Thymus (tissue), 11 donors: Measurements from ENCODE around the gene EBF4. TPM values are rescaled to one million over a fixed set of nuclear protein-coding genes. Genes with fewer than 3 reads are reported as not detected.
"Not testable (repeated sequence)": the region's sequence is repeated elsewhere in the genome, so short reads cannot be mapped to it uniquely, and the experiment has no call there.

Source experiments
- DNase-seq, 9 donors: peaks; one replicate each; pipeline ENCODE4 v3.0.0-alpha.2; 2013; ENCODE audit warnings: low spot score in 9 of 9, low read depth in 6 of 9, missing footprints in 1 of 9
- H3K27ac ChIP-seq, 2 donors: one replicate each; pipeline ENCODE4 v1.5.1; 2013; ENCODE audit warnings: control low read depth in 1 of 2, low read depth in 1 of 2, low read length in 1 of 2, mild to moderate bottlenecking in 1 of 2, moderate library complexity in 1 of 2
- H3K27me3 ChIP-seq, 2 donors: one replicate each; pipeline ENCODE4 v1.5.1; 2013; ENCODE audit warnings: low read length in 1 of 2; ENCODE audit not compliant: control insufficient read depth in 2 of 2, insufficient read depth in 1 of 2
- H3K36me3 ChIP-seq, 2 donors: one replicate each; pipeline ENCODE4 v1.5.1; 2013; ENCODE audit warnings: low read length in 1 of 2, mild to moderate bottlenecking in 1 of 2, moderate library complexity in 1 of 2; ENCODE audit not compliant: control insufficient read depth in 2 of 2, insufficient read depth in 2 of 2
- H3K4me1 ChIP-seq, 2 donors: one replicate each; pipeline ENCODE4 v1.5.1; 2013; ENCODE audit warnings: low read length in 2 of 2; ENCODE audit not compliant: control insufficient read depth in 2 of 2, insufficient read depth in 2 of 2
- H3K4me3 ChIP-seq, 2 donors: one replicate each; pipeline ENCODE4 v1.5.1; 2013; ENCODE audit warnings: low read length in 2 of 2, control low read depth in 1 of 2, mild to moderate bottlenecking in 1 of 2
- H3K9me3 ChIP-seq, 2 donors: one replicate each; pipeline ENCODE4 v1.5.1; 2013; ENCODE audit warnings: low read length in 1 of 2, mild to moderate bottlenecking in 1 of 2; ENCODE audit not compliant: control insufficient read depth in 2 of 2, insufficient read depth in 1 of 2
- WGBS: extraction: QIAGEN DNeasy Blood & Tissue Kit; methylation state at CpG from one replicate; pipeline ENCODE4 v1.1.7; 2013; 5-methylcytosine and 5-hydroxymethylcytosine counted together
- polyA plus RNA-seq: library from polyadenylated mRNA; stranded (reverse); fragments of 200-250 nt; gene quantifications from one replicate; pipeline ENCODE4 v1.2.3, GENCODE V29; 2013
- total RNA-seq: library from RNA; stranded (reverse); fragments of 120-200 nt; gene quantifications from one replicate; pipeline ENCODE4 v1.2.4, GENCODE V29; 2013
- donor health status: healthy.

Gene EBF4
- total and polyA plus RNA-seq, 2 donors, result 2.9 to 9.9 TPM

- no peaks in the 10 kb centered on the region for H3K36me3 ChIP-seq
- no peak for DNase-seq
- H3K9me3 ChIP-seq, result peaks cover 0 to 5% of the 10 kb centered on the region in 2 donors
- H3K27me3 ChIP-seq, result peaks cover 58 to 88% of the 10 kb centered on the region in 2 donors
- no peak overlapping the region for H3K27ac ChIP-seq
- H3K4me1 ChIP-seq, result peaks cover 0 to 8% of the 10 kb centered on the region in 2 donors
- 76% methylated on average over 22 of the region's 22 CpGs for WGBS
- H3K4me3 ChIP-seq, result no peak overlapping the region
These were observed 113.2 kb downstream of the EBF4 start for GRCh38 chr20:2805689-2806350.

- Histone ChIP-seq H3K9me3 (peaks cover 0 to 5% of the 10 kb centered on the region in 2 donors), H3K27me3 (peaks cover 54 to 83% of the 10 kb centered on the region in 2 donors), H3K27ac (no peak overlapping the region), H3K4me1 (peaks cover 0 to 3% of the 10 kb centered on the region in 2 donors), H3K4me3 (no peak overlapping the region), H3K36me3 (no peaks in the 10 kb centered on the region)
- DNase-seq, result no peak
- 85% methylated on average over 4 of the region's 4 CpGs for WGBS
These were observed 113.7 kb downstream of the EBF4 start for GRCh38 chr20:2806351-2806701.

- Histone ChIP-seq H3K4me1 (no peaks in the 10 kb centered on the region), H3K27me3 (peaks cover 50 to 79% of the 10 kb centered on the region in 2 donors), H3K27ac (no peak overlapping the region), H3K9me3 (no peaks in the 10 kb centered on the region), H3K4me3 (no peak overlapping the region), H3K36me3 (no peaks in the 10 kb centered on the region)
- no peak for DNase-seq
- 98% methylated on average over 4 of the region's 4 CpGs for WGBS
These were observed 114.4 kb downstream of the EBF4 start for GRCh38 chr20:2807019-2807418.

DNA sequence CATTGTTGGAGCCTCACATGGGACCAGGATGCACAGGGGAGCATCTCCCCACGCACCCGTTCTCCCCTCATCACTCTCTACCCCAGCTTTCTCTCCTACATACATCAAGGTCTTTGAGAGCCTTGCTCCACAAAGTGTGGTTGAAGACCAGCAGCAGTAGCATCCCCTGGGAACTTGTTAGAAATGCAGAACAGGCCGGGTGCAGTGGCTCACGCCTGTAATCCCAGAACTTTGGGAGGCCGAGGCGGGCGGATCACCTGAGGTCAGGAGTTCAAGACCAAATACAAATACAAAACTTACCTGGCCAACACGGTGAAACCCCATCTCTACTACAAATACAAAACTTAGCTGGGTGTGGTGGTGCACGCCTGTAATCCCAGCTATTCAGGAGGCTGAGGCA is 115.3 kb downstream of the EBF4 start:
- not testable (repeated sequence) for H3K4me3 ChIP-seq, H3K9me3 ChIP-seq, H3K27ac ChIP-seq, H3K36me3 ChIP-seq, DNase-seq, H3K4me1 ChIP-seq
- 90% methylated on average over 9 of the region's 9 CpGs for WGBS
- H3K27me3 ChIP-seq, result peaks cover 41 to 70% of the 10 kb centered on the region in 2 donors

- H3K9me3 ChIP-seq, result no peaks in the 10 kb centered on the region
- peaks cover 24 to 56% of the 10 kb centered on the region in 2 donors for H3K27me3 ChIP-seq
- no peak for DNase-seq
- H3K36me3 ChIP-seq, result no peaks in the 10 kb centered on the region
- H3K4me3 ChIP-seq, result no peak overlapping the region
- H3K27ac ChIP-seq, result no peak overlapping the region
- H3K4me1 ChIP-seq, result no peaks in the 10 kb centered on the region
- 97% methylated on average over 10 of the region's 10 CpGs for WGBS
These were observed 117.1 kb downstream of the EBF4 start for GRCh38 chr20:2809690-2810089.

Other genes starting within 250 kb of the EBF4 start
- gene SNRPB, start 222.0 kb upstream of the EBF4 start, total RNA-seq, result 311 TPM
- 149 TPM for gene SNRPB, start 222.0 kb upstream of the EBF4 start, polyA plus RNA-seq
- 5.2 TPM for gene ZNF343, start 183.9 kb upstream of the EBF4 start, total RNA-seq
- 5.4 TPM for gene ZNF343, start 183.9 kb upstream of the EBF4 start, polyA plus RNA-seq
- not detected for gene TMC2, start 156.2 kb upstream of the EBF4 start, total RNA-seq
- gene TMC2, start 156.2 kb upstream of the EBF4 start, polyA plus RNA-seq, result 0.05 TPM
- gene NOP56, start 40.1 kb upstream of the EBF4 start, total RNA-seq, result 236 TPM
- 152 TPM for gene NOP56, start 40.1 kb upstream of the EBF4 start, polyA plus RNA-seq
- gene IDH3B, start 28.6 kb upstream of the EBF4 start, total RNA-seq, result 121 TPM
- gene IDH3B, start 28.6 kb upstream of the EBF4 start, polyA plus RNA-seq, result 68.9 TPM
- gene CPXM1, start 107.8 kb downstream of the EBF4 start, total RNA-seq, result 11.9 TPM
- gene CPXM1, start 107.8 kb downstream of the EBF4 start, polyA plus RNA-seq, result 14.1 TPM
- not detected for gene C20orf141, start 122.2 kb downstream of the EBF4 start, total RNA-seq
- 1.3 TPM for gene C20orf141, start 122.2 kb downstream of the EBF4 start, polyA plus RNA-seq
- gene TMEM239, start 123.6 kb downstream of the EBF4 start, total RNA-seq, result 0.05 TPM
- gene TMEM239, start 123.6 kb downstream of the EBF4 start, polyA plus RNA-seq, result under 0.01 TPM
- gene PCED1A, start 147.9 kb downstream of the EBF4 start, total RNA-seq, result 25.1 TPM
- gene PCED1A, start 147.9 kb downstream of the EBF4 start, polyA plus RNA-seq, result 105 TPM
- 37.0 TPM for gene VPS16, start 148.0 kb downstream of the EBF4 start, total RNA-seq
- 93.3 TPM for gene VPS16, start 148.0 kb downstream of the EBF4 start, polyA plus RNA-seq
- 55.0 TPM for gene PTPRA, start 180.7 kb downstream of the EBF4 start, total RNA-seq
- 35.5 TPM for gene PTPRA, start 180.7 kb downstream of the EBF4 start, polyA plus RNA-seq